Neural cell (in vitro differentiated cells): ENCODE measurements around the gene PHACTR1.

Experiments used
- CTCF ChIP-seq: fragments of 450-650 bp; IDR thresholded peaks from 2 replicates; pipeline ENCODE4 v1.5.1; 2014; ENCODE audit warnings: antibody characterized with exemption, mild to moderate bottlenecking, moderate library complexity; ENCODE audit not compliant: poor library complexity, severe bottlenecking
- MXI1 ChIP-seq: fragments of 450-650 bp; conservative IDR thresholded peaks from 2 replicates; pipeline ENCODE4 v1.6.1; 2014; ENCODE audit warnings: antibody characterized with exemption, mild to moderate bottlenecking; ENCODE audit not compliant: poor library complexity, severe bottlenecking

- TF ChIP-seq CTCF: no peak
- no peak for TF ChIP-seq MXI1
Measured at GRCh38 chr6:12815089-12815488, 98.5 kb downstream of the PHACTR1 start.
